Stimulated activated CD8-positive, alpha-beta memory T cell treated with anti-CD3 and anti-CD28 coated beads, Interleukin-15, amount 100 ng/mL, for 1 hour (primary cell): ENCODE results near the gene SLC27A6.
"Not testable (repeated sequence)": the region's sequence is repeated elsewhere in the genome, so short reads cannot be mapped to it uniquely, and the experiment has no call there.

ENCODE experiments used
- DNase-seq: peaks from one replicate; pipeline ENCODE4 v3.0.0-alpha.2; 2020; ENCODE audit warnings: low read depth

The SLC27A6 gene, protein sequence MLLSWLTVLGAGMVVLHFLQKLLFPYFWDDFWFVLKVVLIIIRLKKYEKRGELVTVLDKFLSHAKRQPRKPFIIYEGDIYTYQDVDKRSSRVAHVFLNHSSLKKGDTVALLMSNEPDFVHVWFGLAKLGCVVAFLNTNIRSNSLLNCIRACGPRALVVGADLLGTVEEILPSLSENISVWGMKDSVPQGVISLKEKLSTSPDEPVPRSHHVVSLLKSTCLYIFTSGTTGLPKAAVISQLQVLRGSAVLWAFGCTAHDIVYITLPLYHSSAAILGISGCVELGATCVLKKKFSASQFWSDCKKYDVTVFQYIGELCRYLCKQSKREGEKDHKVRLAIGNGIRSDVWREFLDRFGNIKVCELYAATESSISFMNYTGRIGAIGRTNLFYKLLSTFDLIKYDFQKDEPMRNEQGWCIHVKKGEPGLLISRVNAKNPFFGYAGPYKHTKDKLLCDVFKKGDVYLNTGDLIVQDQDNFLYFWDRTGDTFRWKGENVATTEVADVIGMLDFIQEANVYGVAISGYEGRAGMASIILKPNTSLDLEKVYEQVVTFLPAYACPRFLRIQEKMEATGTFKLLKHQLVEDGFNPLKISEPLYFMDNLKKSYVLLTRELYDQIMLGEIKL

DNA sequence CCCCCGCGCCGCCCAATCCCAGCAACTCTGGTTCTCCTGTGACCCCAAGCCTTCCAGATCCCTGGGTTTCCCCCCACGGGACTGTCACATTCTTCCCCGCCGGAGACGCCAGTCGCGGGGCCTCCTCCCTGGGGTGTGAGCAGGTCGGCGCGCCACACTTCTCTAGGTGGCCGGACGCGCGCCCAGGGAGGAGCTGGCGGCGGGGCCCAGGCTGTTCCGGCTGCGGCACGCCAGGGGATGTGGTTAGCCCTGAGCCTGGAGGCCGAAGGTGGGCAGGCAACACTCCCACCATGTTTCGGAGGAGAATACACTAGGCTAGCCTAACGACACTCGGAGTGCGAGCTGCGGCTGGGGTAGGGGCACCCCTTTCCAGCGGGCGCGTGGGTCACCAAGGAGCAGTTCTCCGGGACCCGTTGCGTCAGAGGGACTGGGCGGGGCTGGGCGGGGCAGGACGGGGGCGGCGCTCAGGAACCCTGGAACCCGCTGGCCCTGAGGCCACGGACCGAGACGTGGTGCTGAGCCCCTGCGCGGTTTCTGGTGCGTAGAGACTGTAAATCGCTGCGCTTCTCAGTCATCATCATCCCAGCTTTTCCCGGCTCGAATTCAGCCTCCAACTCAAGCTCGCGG lies at the start of gene SLC27A6:
Gene SLC27A6, plus strand, starts transcription at position 478 of the 627 bp plus-strand sequence. CDS start 650 bp downstream, outside the sequence.
- DNase-seq = no peak

- DNase-seq = no peak
Measured at GRCh38 chr5:128919542-128919941, 45.7 kb upstream of the SLC27A6 start.

DNA sequence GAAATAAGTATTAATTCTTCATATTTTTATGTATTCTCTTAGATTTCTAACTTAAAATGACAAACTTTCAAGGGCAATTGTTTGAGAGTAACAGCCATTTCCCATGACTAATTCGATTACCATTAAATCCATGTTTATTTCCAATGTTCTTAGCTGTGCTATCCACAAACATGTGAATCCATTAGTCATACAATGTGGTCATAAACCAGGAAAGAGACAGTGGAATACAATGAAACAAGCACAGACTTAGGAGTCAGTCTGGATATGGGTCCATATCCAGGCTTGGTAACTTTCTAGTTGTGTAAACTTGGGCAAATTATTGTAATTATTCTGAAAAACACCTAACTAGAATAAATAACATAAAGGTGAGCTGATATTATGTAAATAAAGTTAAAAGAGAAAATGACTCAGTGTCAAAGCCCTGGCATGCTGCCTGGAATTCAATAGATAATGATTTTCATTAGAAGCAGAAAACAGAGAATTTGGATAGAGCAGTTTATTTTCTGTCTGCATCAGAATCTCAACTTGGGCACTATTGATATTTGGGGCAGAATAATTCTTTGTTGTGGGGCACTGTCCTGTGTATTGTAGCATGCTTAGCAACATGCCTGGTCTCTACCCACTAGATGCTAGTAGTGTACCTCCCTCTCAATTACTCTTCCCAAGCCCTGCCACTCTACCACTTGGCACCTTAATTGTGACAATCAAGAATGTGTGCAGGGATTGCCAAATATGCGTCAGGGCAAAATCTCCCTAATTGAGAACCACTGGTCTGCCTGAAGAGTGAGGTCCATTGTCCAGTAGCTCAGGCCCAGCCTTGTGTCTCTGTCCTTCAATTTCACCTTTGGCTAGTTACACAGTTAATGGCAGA lies 44.7 kb upstream of the SLC27A6 start:
- DNase-seq = no peak

DNA sequence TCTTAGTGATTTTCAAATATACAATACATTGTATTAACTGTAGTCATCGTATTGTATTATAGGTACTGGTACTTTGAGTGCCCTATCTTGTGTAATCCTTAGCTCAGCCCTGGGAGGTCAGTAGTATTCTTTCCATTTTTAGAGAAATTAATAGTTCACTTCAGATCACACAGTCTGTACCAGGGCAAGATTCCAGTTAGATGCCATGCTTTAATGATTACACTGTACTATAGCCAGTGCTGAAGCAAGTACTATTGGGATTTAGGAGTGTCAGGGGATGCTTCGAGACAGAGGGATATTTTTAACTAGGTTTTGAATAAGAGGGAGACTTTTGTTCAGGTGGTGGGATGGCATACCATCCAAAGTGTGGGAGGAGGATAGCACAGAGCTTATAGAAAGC lies 41.0 kb upstream of the SLC27A6 start:
- DNase-seq = no peak

- DNase-seq = no peak
Measured at GRCh38 chr5:128925973-128926372, 39.3 kb upstream of the SLC27A6 start.

DNA sequence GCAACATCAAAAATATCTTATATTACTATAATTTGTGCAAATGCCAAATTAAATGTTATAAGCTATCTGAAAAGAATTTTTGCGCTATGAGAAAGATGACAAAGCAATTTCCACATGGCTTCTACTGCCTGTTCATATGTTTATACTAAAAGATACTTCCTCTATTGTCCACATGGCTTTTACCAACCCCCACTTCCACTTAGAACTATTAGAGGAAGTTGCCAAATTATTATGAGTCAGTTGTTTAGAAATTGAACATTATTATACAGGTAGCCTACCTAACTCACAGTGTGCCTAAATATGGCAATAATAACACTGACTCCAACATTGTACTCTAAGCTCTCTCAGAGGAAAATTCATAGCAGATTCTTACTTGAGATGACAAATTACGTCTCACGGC lies 37.6 kb upstream of the SLC27A6 start:
- no peak for DNase-seq

DNA sequence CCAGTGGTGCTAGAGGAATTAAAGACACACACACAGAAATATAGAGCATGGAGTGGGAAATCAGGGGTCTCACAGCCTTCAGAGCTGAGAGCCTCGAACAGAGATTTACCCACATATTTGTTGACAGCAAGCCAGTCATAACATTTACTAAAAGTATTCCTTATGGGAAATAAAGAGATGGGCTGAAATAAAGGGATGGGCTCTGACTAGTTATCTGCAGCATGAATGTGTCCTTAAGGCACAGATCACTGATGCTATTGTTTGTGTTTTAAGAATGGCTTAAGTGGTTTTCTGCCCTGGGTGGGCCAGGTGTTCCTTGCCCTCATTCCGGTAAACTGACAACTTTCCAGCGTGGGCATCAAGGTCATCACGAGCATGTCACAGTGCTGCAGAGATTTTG lies 33.1 kb upstream of the SLC27A6 start:
- not testable (repeated sequence) for DNase-seq

GRCh38 chr5:128943100-128943499 lies 22.2 kb upstream of the SLC27A6 start:
- not testable (repeated sequence) for DNase-seq

GRCh38 chr5:128949847-128950546 lies 15.3 kb upstream of the SLC27A6 start:
- no peak for DNase-seq

DNA sequence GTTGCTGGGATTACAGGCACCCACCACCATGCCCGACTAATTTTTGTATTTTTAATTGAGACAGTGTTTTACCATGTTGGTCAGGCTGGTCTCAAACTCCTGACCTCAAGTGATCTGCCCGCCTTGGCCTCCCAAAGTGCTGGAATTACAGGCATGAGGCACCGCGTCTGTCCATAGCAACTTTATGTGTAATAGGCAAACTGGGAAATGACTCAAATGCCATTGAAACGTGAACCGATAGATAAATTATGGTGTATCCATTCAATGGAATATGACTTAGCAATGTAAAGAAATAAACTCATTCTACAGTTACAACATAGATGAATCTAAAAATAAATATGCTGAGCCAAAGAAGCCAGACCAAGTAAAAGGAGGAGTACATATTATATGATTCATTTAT lies 14.0 kb upstream of the SLC27A6 start:
- not testable (repeated sequence) for DNase-seq

- DNase-seq = no peak
Measured at GRCh38 chr5:128956164-128956563, 9.1 kb upstream of the SLC27A6 start.

- no peak for DNase-seq
Measured at GRCh38 chr5:128962211-128962610, 3.1 kb upstream of the SLC27A6 start.

- DNase-seq = no peak
Measured at GRCh38 chr5:128965638-128966302, 482 bp downstream of the SLC27A6 start.

- no peak for DNase-seq
Measured at GRCh38 chr5:128966375-128966774, 1.1 kb downstream of the SLC27A6 start.

DNA sequence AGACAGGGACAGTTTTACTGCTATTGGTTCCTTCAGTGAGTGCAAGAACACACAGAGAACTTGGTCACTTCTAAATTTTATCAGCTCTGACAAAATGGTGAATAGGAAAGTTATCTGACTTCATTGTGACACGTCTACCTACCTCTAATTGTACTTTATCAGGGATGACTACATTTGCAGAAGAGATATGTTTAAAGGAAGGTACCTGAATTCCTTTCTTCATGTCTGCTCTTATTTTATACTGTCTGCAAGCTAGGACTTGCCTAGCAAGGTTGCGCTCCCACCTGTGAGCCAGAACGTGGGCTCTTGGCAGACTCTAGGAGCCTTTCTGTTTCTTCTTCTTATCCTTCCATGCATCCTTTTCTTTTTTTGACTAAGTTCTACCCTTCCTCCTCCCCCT lies 1.6 kb downstream of the SLC27A6 start:
- DNase-seq = no peak

DNA sequence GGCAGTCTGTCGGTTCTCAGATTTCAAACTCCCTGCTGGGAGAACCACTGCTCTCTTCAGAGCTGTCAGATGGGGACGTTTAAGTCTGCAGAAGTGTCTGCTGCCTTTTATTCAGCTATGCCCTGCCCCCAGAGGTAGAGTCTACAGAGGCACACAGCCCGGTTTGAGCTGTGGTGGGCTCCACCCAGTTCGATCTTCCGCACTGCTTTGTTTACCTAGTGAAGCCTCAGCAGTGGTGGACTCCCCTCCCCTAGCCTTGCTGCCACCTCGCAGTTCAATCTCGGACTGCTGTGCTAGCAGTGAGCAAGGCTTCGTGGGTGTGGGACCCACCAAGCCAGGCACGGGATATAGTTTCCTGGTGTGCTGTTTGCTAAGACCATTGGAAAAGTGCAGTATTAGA lies 8.0 kb downstream of the SLC27A6 start:
- DNase-seq = no peak

DNA sequence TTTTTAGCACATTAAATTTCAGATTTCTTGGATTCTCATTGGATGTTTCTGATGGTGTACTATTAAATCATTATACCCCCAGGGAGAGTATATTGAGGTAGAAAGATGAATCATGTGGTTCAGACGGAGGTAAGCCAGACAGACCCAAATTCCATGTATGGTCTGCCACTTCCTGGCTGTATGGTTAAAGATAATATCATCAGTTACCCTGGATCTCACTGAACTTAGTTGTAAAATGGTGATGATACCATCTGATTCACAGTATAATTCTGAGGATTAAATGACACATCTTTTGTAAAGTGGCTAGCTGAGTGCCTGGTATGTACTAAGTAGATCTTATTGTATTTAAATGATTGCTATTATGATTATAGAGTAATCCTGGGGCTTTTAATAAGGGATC lies 9.3 kb downstream of the SLC27A6 start:
- DNase-seq = no peak

DNA sequence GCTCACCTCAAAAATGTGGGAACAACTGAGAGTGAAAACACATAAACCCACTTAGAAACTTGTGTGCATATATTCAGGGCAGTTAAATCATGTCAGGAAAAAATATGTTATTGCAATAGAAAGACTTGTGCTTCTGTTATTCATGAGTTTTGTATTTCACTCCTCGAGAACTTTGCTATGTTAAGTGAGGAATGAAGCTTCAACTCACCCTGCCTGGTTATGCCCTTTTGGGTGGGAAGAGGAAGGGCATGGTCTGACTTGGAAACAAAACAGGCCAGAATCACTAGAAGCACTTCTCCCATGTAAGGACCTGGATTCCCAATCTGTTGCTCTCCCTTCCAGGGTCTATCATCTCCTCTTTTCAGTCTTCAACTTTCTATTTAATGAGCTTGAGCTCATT lies 14.5 kb downstream of the SLC27A6 start:
- DNase-seq = no peak

- DNase-seq = no peak
Measured at GRCh38 chr5:128980917-128981316, 15.6 kb downstream of the SLC27A6 start.

- no peak for DNase-seq
Measured at GRCh38 chr5:128984480-128984879, 19.2 kb downstream of the SLC27A6 start.

DNA sequence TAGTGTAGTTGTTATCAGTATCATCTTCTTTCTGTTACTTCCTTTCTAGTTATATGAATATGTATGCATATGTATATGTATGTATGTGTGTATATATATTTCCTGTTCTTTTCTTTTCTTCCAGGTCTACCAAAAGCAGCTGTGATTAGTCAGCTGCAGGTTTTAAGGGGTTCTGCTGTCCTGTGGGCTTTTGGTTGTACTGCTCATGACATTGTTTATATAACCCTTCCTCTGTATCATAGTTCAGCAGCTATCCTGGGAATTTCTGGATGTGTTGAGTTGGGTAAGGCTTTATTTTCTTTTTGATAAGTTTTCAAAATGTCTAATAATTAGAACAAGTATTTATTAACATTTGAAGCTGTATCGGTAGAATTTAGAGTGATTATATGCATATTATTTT lies 23.2 kb downstream of the SLC27A6 start:
- DNase-seq = no peak
